Keratinocyte (primary cell): Measurements from ENCODE around the gene SYTL2. TPM values are rescaled to one million over a fixed set of nuclear protein-coding genes. Genes with fewer than 3 reads are reported as not detected.

ENCODE experiments used
- DNase-seq: peaks from one replicate; pipeline ENCODE4 v3.0.0-alpha.2; 2011; ENCODE audit warnings: low read depth, missing footprints, low spot score
- FAIRE-seq: peaks from 2 replicates; lab custom pipeline; 2011; peaks lifted over from hg19 to GRCh38; lab: Jason Lieb, UNC
- H2AFZ ChIP-seq: 2 replicates; pipeline ENCODE4 v1.6.0; 2012; ENCODE audit warnings: low read length, control low read depth, inconsistent platforms; ENCODE audit not compliant: control insufficient read depth
- H3K27ac ChIP-seq: 2 replicates; pipeline ENCODE4 v1.5.1; 2011; ENCODE audit warnings: low read length; ENCODE audit not compliant: control insufficient read depth, insufficient read depth
- H3K27me3 ChIP-seq: 3 replicates; pipeline ENCODE4 v1.6.0; 2011; ENCODE audit warnings: low read length; ENCODE audit not compliant: control insufficient read depth, insufficient read depth; ENCODE audit errors: extremely low read depth
- H3K36me3 ChIP-seq, 2 experiments: 2 replicates in 1 of 2; 3 replicates in 1 of 2; pipeline ENCODE4 v1.5.1; 2011; ENCODE audit warnings: low read length in 2 of 2, mild to moderate bottlenecking in 1 of 2; ENCODE audit not compliant: control insufficient read depth in 2 of 2, insufficient read depth in 2 of 2; ENCODE audit errors: extremely low read depth in 1 of 2
- H3K4me1 ChIP-seq: 3 replicates; pipeline ENCODE4 v1.5.1; 2011; ENCODE audit warnings: low read length; ENCODE audit not compliant: control insufficient read depth, insufficient read depth; ENCODE audit errors: extremely low read depth
- H3K4me2 ChIP-seq: 3 replicates; pipeline ENCODE4 v1.6.0; 2011; ENCODE audit warnings: low read depth, low read length; ENCODE audit not compliant: control insufficient read depth, insufficient read depth; ENCODE audit errors: extremely low read depth
- H3K4me3 ChIP-seq, 3 experiments: fragments of 200-600 bp in 1 of 3; sonication (generic) in 1 of 3; 2 replicates in 2 of 3; 3 replicates in 1 of 3; pipeline ENCODE4 v1.5.1; 2011 to 2016; ENCODE audit warnings: low read length in 3 of 3, mild to moderate bottlenecking in 3 of 3, control low read depth in 2 of 3, inconsistent platforms in 1 of 3, low read depth in 1 of 3, mixed read lengths in 1 of 3, mixed run types in 1 of 3, moderate library complexity in 1 of 3; ENCODE audit not compliant: control insufficient read depth in 2 of 3, insufficient read depth in 2 of 3; ENCODE audit errors: extremely low read depth in 1 of 3
- H3K79me2 ChIP-seq: 2 replicates; pipeline ENCODE4 v1.6.0; 2012; ENCODE audit warnings: low read length; ENCODE audit not compliant: control insufficient read depth, insufficient read depth
- H3K9ac ChIP-seq: 3 replicates; pipeline ENCODE4 v1.6.0; 2011; ENCODE audit warnings: low read length; ENCODE audit not compliant: control insufficient read depth, insufficient read depth; ENCODE audit errors: extremely low read depth
- H3K9me1 ChIP-seq: 3 replicates; pipeline ENCODE4 v1.6.0; 2011; ENCODE audit warnings: low read length; ENCODE audit not compliant: control insufficient read depth, insufficient read depth; ENCODE audit errors: extremely low read depth
- H3K9me3 ChIP-seq: 2 replicates; pipeline ENCODE4 v1.5.1; 2012; ENCODE audit warnings: low read depth, low read length; ENCODE audit not compliant: control insufficient read depth
- H4K20me1 ChIP-seq: 3 replicates; pipeline ENCODE4 v1.6.0; 2011; ENCODE audit warnings: low read length; ENCODE audit not compliant: control insufficient read depth, insufficient read depth; ENCODE audit errors: extremely low read depth
- CTCF ChIP-seq, 3 experiments: IDR thresholded peaks in 1 of 3; conservative IDR thresholded peaks in 1 of 3; optimal IDR thresholded peaks in 1 of 3; 2 replicates in 2 of 3; 3 replicates in 1 of 3; pipeline versions ENCODE3 to v1.5.1; 2011; ENCODE audit warnings: low read length in 3 of 3, mild to moderate bottlenecking in 3 of 3, moderate library complexity in 2 of 3, control low read depth in 1 of 3, inconsistent platforms in 1 of 3; ENCODE audit not compliant: insufficient read depth in 2 of 3; ENCODE audit errors: extremely low read depth in 1 of 3
- EZH2 ChIP-seq: IDR thresholded peaks from one replicate; pipeline ENCODE4 v1.6.1; 2012; ENCODE audit warnings: inconsistent platforms, mild to moderate bottlenecking, low read length, moderate library complexity
- dilution Hi-C: fragments of 300-500 bp; cut with MboI; formaldehyde crosslinking; loops from one replicate; pipeline ENCODE4 v1.7.0; 2020; ENCODE audit warnings: low sequenced_read_pairs; ENCODE audit not compliant: extremely low pct_ligation_motif_present
- polyA plus RNA-seq, 5 experiments: library from polyadenylated mRNA; depleted of rRNA in 3 of 5; stranded (reverse) in 3 of 5; stranded (forward) in 1 of 5; unstranded in 1 of 5; fragments of >200 nt; gene quantifications; 1 replicate in 1 of 5; 2 replicates in 3 of 5; 3 replicates in 1 of 5; pipeline versions ENCODE4 v1.2.1 to v1.2.3, GENCODE V29; 2011 to 2012; ENCODE audit warnings: missing spikeins in 2 of 5, low read depth in 1 of 5, low replicate concordance in 1 of 5

The SYTL2 gene
- polyA plus RNA-seq, 1 donor (not counting 4 experiments of a cell fraction or from before 2014, with no cell fraction given), result 3.1 TPM

- no peaks in the 10 kb centered on the region for H3K4me1 ChIP-seq
- peak within 1 kb of the TSS; percentile 56 for H3K4me2 ChIP-seq
- H3K36me3 ChIP-seq, result no peaks in the 10 kb centered on the region
- H3K79me2 ChIP-seq, result no peaks in the 10 kb centered on the region
- H3K27ac ChIP-seq, result no peak within 1 kb of the TSS
- H3K9ac ChIP-seq, result peak within 1 kb of the TSS; percentile 24
- no peaks in the 10 kb centered on the region for H3K9me3 ChIP-seq
- dilution Hi-C loops, result no loop called here
- H3K9me1 ChIP-seq, result no peaks in the 10 kb centered on the region
- peak within 1 kb of the TSS; percentile 60 for H2AFZ ChIP-seq
- no peaks in the 10 kb centered on the region for H3K27me3 ChIP-seq
- no peaks in the 10 kb centered on the region for H4K20me1 ChIP-seq
- H3K4me3 ChIP-seq, result peak within 1 kb of the TSS; percentile 0 to 52 (median 25)
- peak; percentile 17 for FAIRE-seq
- DNase-seq, result peak; percentile 32
- TF ChIP-seq EZH2 (no peak), CTCF (optimal IDR thresholded peaks at IDR 0.05 in 1 of 3, IDR thresholded peaks at IDR 0.05 in 1 of 3, conservative IDR thresholded peaks at IDR 0.05 in 1 of 3; ENCODE audit: extremely low read depth in 1 of 3, insufficient read depth in 2 of 3, low read length in 3 of 3) (no peak)
Observed at GRCh38 chr11:85685820-85686459, 125.0 kb downstream of the SYTL2 start, which contains the start of gene CCDC89. CCDC89 (minus strand) TSS chr11:85686195; CDS start chr11:85686130, 65 bp downstream.

- peak overlapping the region; percentile 0 to 52 (median 25) for H3K4me3 ChIP-seq
- no peaks in the 10 kb centered on the region for H3K4me1 ChIP-seq
- no peaks in the 10 kb centered on the region for H3K9me3 ChIP-seq
- H3K9me1 ChIP-seq, result no peaks in the 10 kb centered on the region
- peak overlapping the region; percentile 56 for H3K4me2 ChIP-seq
- H3K9ac ChIP-seq, result no peak overlapping the region
- no peak overlapping the region for H3K27ac ChIP-seq
- H3K27me3 ChIP-seq, result no peaks in the 10 kb centered on the region
- H3K36me3 ChIP-seq, result no peaks in the 10 kb centered on the region
- DNase-seq (no peak), FAIRE-seq (no peak)
- H2AFZ ChIP-seq, result peak overlapping the region; percentile 60
- dilution Hi-C loops, result no loop called here
- no peaks in the 10 kb centered on the region for H4K20me1 ChIP-seq
- TF ChIP-seq CTCF (optimal IDR thresholded peaks at IDR 0.05 in 1 of 3, IDR thresholded peaks at IDR 0.05 in 1 of 3, conservative IDR thresholded peaks at IDR 0.05 in 1 of 3; ENCODE audit: extremely low read depth in 1 of 3, insufficient read depth in 2 of 3, low read length in 3 of 3) (no peak), EZH2 (no peak)
- H3K79me2 ChIP-seq, result no peaks in the 10 kb centered on the region
Observed at GRCh38 chr11:85685125-85685819, 125.7 kb downstream of the SYTL2 start.
